ENCODE measurements around the gene HYAL2.

The HYAL2 gene

DNA sequence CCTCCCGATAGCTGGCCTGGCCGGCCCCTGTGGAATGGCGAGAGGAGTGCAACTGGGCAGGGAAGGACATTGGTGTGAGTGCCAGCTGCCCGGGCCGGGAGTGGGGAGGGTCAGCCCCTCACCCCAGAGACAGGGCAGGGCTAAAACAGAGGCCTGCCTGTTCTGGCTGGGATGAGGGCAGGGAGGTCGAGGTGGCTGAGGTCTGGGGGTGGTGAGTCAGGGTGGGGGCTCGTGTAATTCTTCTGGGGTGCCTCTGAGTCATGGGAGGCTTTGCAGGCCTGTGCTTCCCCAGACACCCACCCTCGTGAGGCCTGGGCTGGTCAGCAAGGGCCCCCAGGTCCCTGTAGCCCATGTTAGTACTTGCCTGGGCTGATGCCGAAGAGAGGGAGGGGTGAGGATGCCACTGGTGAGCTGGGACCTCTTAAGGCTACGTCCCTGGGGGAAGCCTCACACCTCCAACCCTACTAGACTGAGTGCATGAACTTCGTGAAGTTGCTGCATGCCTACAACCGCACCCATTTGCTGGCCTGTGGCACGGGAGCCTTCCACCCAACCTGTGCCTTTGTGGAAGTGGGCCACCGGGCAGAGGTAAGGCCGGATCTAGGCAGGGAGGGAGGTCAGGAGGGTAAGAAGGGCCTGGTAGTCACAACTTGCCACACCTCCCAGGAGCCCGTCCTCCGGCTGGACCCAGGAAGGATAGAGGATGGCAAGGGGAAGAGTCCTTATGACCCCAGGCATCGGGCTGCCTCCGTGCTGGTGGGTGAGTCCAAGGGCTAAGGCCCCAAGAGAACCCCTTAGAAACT, 51.9 kb downstream of the HYAL2 start:
- no peak for DNase-seq (ENCODE audit: low spot score)

DNA sequence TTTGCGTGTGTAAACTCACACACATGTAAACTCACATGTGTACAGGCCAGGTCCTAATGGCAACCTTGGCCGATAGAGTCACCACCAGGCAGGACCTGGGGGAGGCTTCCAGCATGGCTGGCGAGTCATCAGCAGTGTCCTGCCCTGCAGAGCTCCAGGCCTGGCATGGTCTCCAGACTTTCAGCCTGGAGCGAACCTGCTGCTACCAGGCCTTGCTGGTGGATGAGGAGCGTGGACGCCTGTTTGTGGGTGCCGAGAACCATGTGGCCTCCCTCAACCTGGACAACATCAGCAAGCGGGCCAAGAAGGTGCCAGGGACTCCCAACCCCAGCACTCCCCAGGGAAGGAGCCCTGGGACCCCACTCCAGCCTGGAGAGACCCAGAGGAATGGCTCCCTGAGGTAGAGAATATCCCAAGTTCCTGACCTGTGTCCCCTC, 52.5 kb downstream of the HYAL2 start:
- DNase-seq (ENCODE audit: low spot score): no peak

DNA sequence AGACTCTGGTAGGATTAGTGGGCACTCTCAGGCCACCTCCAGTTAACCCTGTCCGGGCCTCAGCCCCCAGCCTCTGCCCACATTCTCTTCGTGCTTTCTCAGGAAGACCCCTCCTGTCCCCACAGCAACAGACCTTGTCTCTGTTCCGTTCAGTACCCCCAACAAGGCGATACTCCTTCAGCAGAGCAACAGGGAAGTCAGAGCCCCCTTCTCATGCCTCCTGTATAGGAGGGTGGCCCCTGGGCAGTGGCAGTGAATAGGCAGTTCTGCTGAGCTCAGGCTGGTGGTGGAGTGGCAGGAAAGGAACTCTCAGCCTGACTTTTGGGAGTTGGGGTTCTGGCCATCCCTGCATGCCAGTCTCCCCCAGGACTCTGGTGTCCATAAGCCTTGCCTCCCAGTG, 53.1 kb downstream of the HYAL2 start:
- DNase-seq (ENCODE audit: low spot score): no peak

DNA sequence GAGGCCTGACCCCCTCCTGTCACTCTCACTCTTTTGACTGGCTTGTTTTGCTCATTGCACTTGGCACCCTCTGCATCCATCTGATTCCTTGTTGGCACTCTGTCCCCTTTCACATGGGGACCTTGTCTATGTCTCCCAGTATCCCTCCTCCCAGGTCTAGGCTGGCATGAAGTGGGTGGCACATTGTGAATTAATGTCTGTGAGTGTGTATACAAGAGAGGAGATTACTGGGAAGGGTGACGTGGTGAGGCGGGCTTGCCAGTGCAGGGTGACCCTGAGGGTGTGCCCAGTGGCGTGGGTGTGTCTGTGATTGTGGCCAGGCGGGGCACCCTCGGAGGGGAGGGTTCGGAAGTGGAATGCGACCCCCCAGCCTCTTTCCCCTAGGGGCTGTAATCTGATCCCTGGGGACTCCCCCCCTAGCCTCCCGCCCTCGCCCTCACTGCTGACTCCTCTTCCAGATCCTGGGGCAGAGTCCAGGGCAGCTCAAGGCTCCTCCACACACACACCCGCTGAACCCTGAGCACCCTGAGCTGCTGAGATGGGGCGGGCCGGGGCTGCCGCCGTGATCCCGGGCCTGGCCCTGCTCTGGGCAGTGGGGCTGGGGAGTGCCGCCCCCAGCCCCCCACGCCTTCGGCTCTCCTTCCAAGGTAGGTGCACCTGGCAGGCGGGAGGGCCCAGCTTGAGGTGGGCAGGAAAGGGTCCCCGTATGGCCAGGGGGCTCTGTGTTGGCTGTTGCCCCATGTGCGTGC, 53.7 kb downstream of the HYAL2 start, which contains the start of gene SEMA3B:
SEMA3B (plus strand) TSS at position 445 of the 749 bp plus-strand sequence; CDS start at position 539, 94 bp downstream.
- no peak for DNase-seq (ENCODE audit: low spot score)

DNA sequence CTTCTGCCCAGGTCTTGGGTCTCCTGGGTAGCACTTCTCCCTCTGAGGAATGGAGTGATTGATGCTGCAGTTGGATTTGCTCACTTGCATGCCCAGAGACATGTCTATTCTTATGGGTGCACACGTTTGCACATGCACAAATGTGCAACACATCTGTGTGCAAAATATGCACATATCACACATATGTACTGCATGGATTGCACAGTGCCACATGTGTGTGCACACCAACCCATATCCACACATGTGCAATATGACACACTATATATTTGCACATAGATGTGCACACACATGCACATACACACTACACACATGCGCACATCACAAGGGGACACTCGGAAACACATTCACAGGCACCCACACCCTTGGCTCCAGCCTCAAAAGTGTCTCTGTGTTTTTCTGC, 54.3 kb downstream of the HYAL2 start:
- DNase-seq (ENCODE audit: low spot score): no peak
